BJ (cell line): ENCODE data around the gene OR4D2. TPM values are rescaled to one million over a fixed set of nuclear protein-coding genes. Genes with fewer than 3 reads are reported as not detected.
"Not testable (repeated sequence)": the region's sequence is repeated elsewhere in the genome, so short reads cannot be mapped to it uniquely, and the experiment has no call there.

ENCODE experiments used
- CTCF ChIA-PET: fragments of 350-600 bp; formaldehyde crosslinking; extraction: SDS; loops from one replicate; lab custom pipeline; 2021; ENCODE audit warnings: antibody characterized with exemption, inconsistent platforms; lab: Yijun Ruan, JAX
- POLR2A ChIA-PET: fragments of 300-600 bp; sonication (Branson Sonifier 250); formaldehyde crosslinking; extraction: SDS; loops from one replicate; lab custom pipeline; 2021; ENCODE audit warnings: antibody characterized with exemption; lab: Charles Lee
- DNase-seq: peaks from one replicate; pipeline ENCODE4 v3.0.0-alpha.2; 2011; ENCODE audit warnings: low read depth
- H3K27me3 ChIP-seq: 2 replicates; pipeline ENCODE4 v1.6.0; 2011; ENCODE audit warnings: low read length; ENCODE audit not compliant: control insufficient read depth, insufficient read depth
- H3K36me3 ChIP-seq: 2 replicates; pipeline ENCODE4 v1.5.1; 2011; ENCODE audit warnings: low read length; ENCODE audit not compliant: control insufficient read depth, insufficient read depth
- H3K4me3 ChIP-seq: 2 replicates; pipeline ENCODE4 v1.5.1; 2011; ENCODE audit warnings: low read depth, mild to moderate bottlenecking, control low read depth, low read length
- CTCF ChIP-seq: IDR thresholded peaks from 2 replicates; pipeline ENCODE4 v1.5.1; 2011; ENCODE audit warnings: low read depth, mild to moderate bottlenecking, control low read depth, inconsistent platforms, low read length, moderate library complexity; ENCODE audit not compliant: insufficient read depth
- polyA plus RNA-seq: library from polyadenylated mRNA; depleted of rRNA; stranded (reverse); fragments of >200 nt; gene quantifications from 2 replicates; pipeline ENCODE4 v1.2.3, GENCODE V29; 2011

The OR4D2 gene
- polyA plus RNA-seq, 1 experiment, result not detected

- no peak for TF ChIP-seq CTCF
- CTCF ChIA-PET, result no interaction called here
- POLR2A ChIA-PET, result no interaction called here
- no peaks in the 10 kb centered on the region for H3K36me3 ChIP-seq
- H3K4me3 ChIP-seq, result no peak overlapping the region
- DNase-seq, result no peak
- no peaks in the 10 kb centered on the region for H3K27me3 ChIP-seq
Measured at GRCh38 chr17:58127846-58128245, 38.9 kb upstream of the OR4D2 start.

- H3K27me3 ChIP-seq, POLR2A ChIA-PET, DNase-seq, H3K36me3 ChIP-seq, H3K4me3 ChIP-seq, CTCF ChIA-PET: not testable (repeated sequence)
Measured at GRCh38 chr17:58132697-58133096, 34.1 kb upstream of the OR4D2 start.

GRCh38 chr17:58136669-58137279 is 30.0 kb upstream of the OR4D2 start:
- peaks cover 8% of the 10 kb centered on the region for H3K27me3 ChIP-seq
- no peaks in the 10 kb centered on the region for H3K36me3 ChIP-seq
- TF ChIP-seq CTCF, result peak; percentile 45
- CTCF ChIA-PET, result interaction anchor here (0.7 to 0.9 kb wide), 3 partner anchors 24 to 137 kb away, joined by 3 read pairs; no protein-coding TSS in a partner anchor
- no peak for DNase-seq
- POLR2A ChIA-PET, result interaction anchor here (0.6 kb wide), 1 partner anchor 301 kb away, joined by 6 read pairs; no protein-coding TSS in a partner anchor
- H3K4me3 ChIP-seq, result no peak overlapping the region

GRCh38 chr17:58141505-58141904 is 25.3 kb upstream of the OR4D2 start:
- no peaks in the 10 kb centered on the region for H3K36me3 ChIP-seq
- CTCF ChIA-PET, result no interaction called here
- H3K4me3 ChIP-seq, result no peak overlapping the region
- TF ChIP-seq CTCF, result no peak
- peaks cover 2% of the 10 kb centered on the region; the same call in 1 of the 2 replicates for H3K27me3 ChIP-seq
- POLR2A ChIA-PET, result interaction anchor here (0.6 kb wide), 1 partner anchor 512 kb away, joined by 9 read pairs; no protein-coding TSS in a partner anchor
- DNase-seq, result no peak

GRCh38 chr17:58143335-58143734 is 23.4 kb upstream of the OR4D2 start:
- POLR2A ChIA-PET, DNase-seq, H3K27me3 ChIP-seq, CTCF ChIA-PET, H3K4me3 ChIP-seq, H3K36me3 ChIP-seq: not testable (repeated sequence)

- no peak for TF ChIP-seq CTCF
- H3K27me3 ChIP-seq, result peaks cover 1% of the 10 kb centered on the region
- ChIA-PET CTCF (no interaction called here), POLR2A (no interaction called here)
- DNase-seq, result no peak
- no peak overlapping the region for H3K4me3 ChIP-seq
- H3K36me3 ChIP-seq, result no peaks in the 10 kb centered on the region
Measured at GRCh38 chr17:58144801-58145200, 22.0 kb upstream of the OR4D2 start.
